HEK293 (cell line): ENCODE data around the gene OBSL1.

Experiments used
- CTCF ChIP-seq: fragments of 450-650 bp; formaldehyde crosslinking; IDR thresholded peaks from 2 replicates; pipeline ENCODE4 v1.5.1; 2016; ENCODE audit warnings: missing biosample characterization, missing genetic modification characterization
- GLI2 ChIP-seq: fragments of 450-650 bp; formaldehyde crosslinking; IDR thresholded peaks from 2 replicates; pipeline ENCODE4; 2017; ENCODE audit warnings: missing biosample characterization, missing genetic modification characterization, low read depth, borderline replicate concordance
- PRDM10 ChIP-seq: fragments of 450-650 bp; formaldehyde crosslinking; IDR thresholded peaks from 2 replicates; pipeline ENCODE4 v1.5.1; 2016; ENCODE audit warnings: missing biosample characterization, missing genetic modification characterization
- TRIM28 ChIP-seq: IDR thresholded peaks from 2 replicates; pipeline ENCODE4 v1.6.1; 2011; ENCODE audit warnings: low read length, control low read depth, borderline replicate concordance
- ZNF274 ChIP-seq, 2 experiments: fragments of 200-500 bp in 1 of 2; fragments of 450-650 bp in 1 of 2; sonication (Bioruptor generic) in 1 of 2; formaldehyde crosslinking in 1 of 2; IDR thresholded peaks; 2 replicates each; pipeline versions ENCODE4 v1.5.1 to v1.6.1; 2014 to 2016; ENCODE audit warnings: borderline replicate concordance in 1 of 2, inconsistent platforms in 1 of 2, low read length in 1 of 2, missing biosample characterization in 1 of 2, missing genetic modification characterization in 1 of 2
- ZNF404 ChIP-seq: fragments of 450-650 bp; formaldehyde crosslinking; IDR thresholded peaks from 2 replicates; pipeline ENCODE4 v1.5.1; 2017; ENCODE audit warnings: missing biosample characterization, missing genetic modification characterization
- ZSCAN5A ChIP-seq: fragments of 450-650 bp; formaldehyde crosslinking; IDR thresholded peaks from 2 replicates; pipeline ENCODE4 v1.5.1; 2016; ENCODE audit warnings: missing biosample characterization, missing genetic modification characterization

- TF ChIP-seq TRIM28 (no peak), CTCF (tag by site-specific recombination) (no peak), PRDM10 (tag by site-specific recombination) (no peak), ZNF404 (no peak), GLI2 (tag by site-specific recombination) (no peak), ZSCAN5A (no peak), ZNF274 (IDR thresholded peaks at IDR 0.05; ENCODE audit: low read length) (no peak), ZNF274 (tag by site-specific recombination; IDR thresholded peaks at IDR 0.05; ENCODE audit: borderline replicate concordance) (no peak)
These were observed 68.7 kb downstream of the OBSL1 start for GRCh38 chr2:219502618-219503017.
